Neural progenitor cell (in vitro differentiated cells): ENCODE results near the gene PPID. TPM values are rescaled to one million over a fixed set of nuclear protein-coding genes. Genes with fewer than 3 reads are reported as not detected.
A peak's percentile ranks its signal among the peaks of the same experiment; 100 is the strongest.

Experiments used
- DNase-seq: peaks from one replicate; pipeline ENCODE4 v3.0.0-alpha.2; 2016; ENCODE audit warnings: low spot score
- H2AFZ ChIP-seq: fragments of 200-600 bp; sonication (generic); replicated peaks from 2 replicates; pipeline ENCODE4 v1.6.1; 2016; ENCODE audit warnings: antibody characterized with exemption
- H3F3A ChIP-seq: fragments of 200-600 bp; sonication (generic); 2 replicates; pipeline ENCODE4 v1.6.1; 2016; ENCODE audit warnings: antibody characterized with exemption, low read depth
- H3K27ac ChIP-seq: fragments of 200-600 bp; sonication (generic); 2 replicates; pipeline ENCODE4 v1.5.1; 2016; ENCODE audit warnings: mild to moderate bottlenecking
- H3K27me3 ChIP-seq: fragments of 200-600 bp; sonication (generic); 2 replicates; pipeline ENCODE4 v1.6.1; 2016; ENCODE audit warnings: mild to moderate bottlenecking, moderate library complexity
- H3K36me3 ChIP-seq: fragments of 200-600 bp; sonication (generic); 2 replicates; pipeline ENCODE4 v1.5.1; 2016
- H3K4me1 ChIP-seq: fragments of 200-600 bp; sonication (generic); 2 replicates; pipeline ENCODE4 v1.6.1; 2016; ENCODE audit warnings: mixed run types
- H3K4me2 ChIP-seq: fragments of 200-600 bp; sonication (generic); 2 replicates; pipeline ENCODE4 v1.6.1; 2016
- H3K4me3 ChIP-seq: fragments of 200-600 bp; sonication (generic); 2 replicates; pipeline ENCODE4 v1.5.1; 2016
- H3K79me2 ChIP-seq: fragments of 200-600 bp; sonication (generic); 2 replicates; pipeline ENCODE4 v1.6.1; 2016; ENCODE audit warnings: low read depth
- H3K9ac ChIP-seq: fragments of 200-600 bp; sonication (generic); 2 replicates; pipeline ENCODE4 v1.6.1; 2016
- H3K9me3 ChIP-seq: fragments of 200-600 bp; sonication (generic); 2 replicates; pipeline ENCODE4 v1.5.1; 2016; ENCODE audit warnings: low read depth
- H4K20me1 ChIP-seq: fragments of 200-600 bp; sonication (generic); 2 replicates; pipeline ENCODE4 v1.6.1; 2016; ENCODE audit warnings: low read depth
- H3K27ac Mint-ChIP-seq: 3 replicates; pipeline ENCODE4 v1.8.0; 2021; ENCODE audit warnings: mixed read lengths
- H3K27me3 Mint-ChIP-seq: 2 replicates; pipeline ENCODE4 v1.8.0; 2022; ENCODE audit warnings: low read depth, mild to moderate bottlenecking, inconsistent platforms, moderate library complexity, mixed read lengths; ENCODE audit not compliant: insufficient read depth
- H3K36me3 Mint-ChIP-seq: 3 replicates; pipeline ENCODE4 v1.8.0; 2021; ENCODE audit warnings: mixed read lengths
- H3K4me1 Mint-ChIP-seq: 3 replicates; pipeline ENCODE4 v1.8.0; 2021; ENCODE audit warnings: mixed read lengths
- H3K4me3 Mint-ChIP-seq: 3 replicates; pipeline ENCODE4 v1.8.0; 2021; ENCODE audit warnings: mild to moderate bottlenecking, moderate library complexity, mixed read lengths
- H3K9me3 Mint-ChIP-seq: 3 replicates; pipeline ENCODE4 v1.8.0; 2020; ENCODE audit warnings: mixed read lengths
- CTCF ChIP-seq: fragments of 200-600 bp; sonication (generic); IDR thresholded peaks from 2 replicates; pipeline ENCODE4 v1.5.1; 2017; ENCODE audit warnings: antibody characterized with exemption, mild to moderate bottlenecking
- EZH2 ChIP-seq: fragments of 200-600 bp; sonication (generic); IDR thresholded peaks from 2 replicates; pipeline ENCODE4 v1.6.1; 2017; ENCODE audit warnings: antibody characterized with exemption, mild to moderate bottlenecking, moderate library complexity
- EZH2phosphoT487 ChIP-seq: fragments of 200-600 bp; sonication (generic); IDR thresholded peaks from 2 replicates; pipeline ENCODE4 v1.6.1; 2017; ENCODE audit warnings: antibody characterized with exemption
- total RNA-seq: library from RNA; depleted of rRNA; stranded (reverse); fragments of >200 nt; gene quantifications from 2 replicates; pipeline ENCODE4 v1.2.3, GENCODE V29; 2015; ENCODE audit warnings: low replicate concordance

Gene PPID
- total RNA-seq, 1 donor from 2014 or later = 106 TPM

DNA sequence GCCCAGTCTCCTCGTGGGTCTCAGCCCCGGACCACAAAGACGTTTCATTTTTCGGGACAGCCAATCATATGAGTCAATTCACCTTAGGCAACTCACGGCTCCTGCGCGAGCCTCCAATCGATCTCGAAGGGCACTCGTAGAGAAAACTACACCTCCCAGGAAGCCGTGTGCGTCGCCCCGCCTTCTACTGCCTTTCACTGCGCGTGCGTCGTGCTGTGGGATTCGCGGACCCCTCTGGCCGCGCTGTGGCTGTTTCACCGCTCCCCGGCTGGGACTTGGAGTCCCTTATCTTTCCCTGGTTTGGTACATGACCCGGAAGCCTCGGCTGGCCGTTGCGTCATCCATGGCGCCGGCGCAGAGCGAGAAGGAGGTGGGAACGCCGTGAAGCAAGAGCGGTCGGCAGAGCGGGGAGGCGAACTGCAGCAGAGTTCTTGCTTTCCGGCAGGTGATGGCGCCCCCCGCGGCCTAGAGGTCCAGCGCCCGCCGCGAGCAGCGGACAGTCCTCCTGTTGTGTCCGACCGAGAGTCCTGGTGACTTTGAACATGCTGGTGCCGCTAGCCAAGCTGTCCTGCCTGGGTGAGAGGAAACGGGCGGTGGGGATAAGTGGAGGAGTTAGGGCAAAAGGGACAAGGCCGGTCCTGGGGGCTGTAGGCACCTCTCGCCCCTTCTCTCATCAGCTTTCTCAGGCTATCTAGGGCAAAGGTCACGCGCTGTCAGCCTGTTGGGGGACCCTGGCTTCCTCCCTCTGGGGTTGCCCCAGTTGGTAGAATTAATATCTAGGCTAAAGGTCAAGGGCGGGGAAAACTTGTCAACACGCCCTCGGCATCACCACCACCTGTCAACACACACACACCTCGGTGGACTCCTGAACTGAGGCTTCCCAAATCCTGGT is 51.0 kb downstream of the PPID start, which contains the start of gene ETFDH:
TSS of gene ETFDH (plus strand) at position 382 of the 892 bp plus-strand sequence. CDS start at position 543, 161 bp downstream.
- H3K27me3 ChIP-seq = no peaks in the 10 kb centered on the region
- peak; percentile 99 for DNase-seq
- H3K27ac Mint-ChIP-seq = peak within 1 kb of the TSS; percentile 100
- H4K20me1 ChIP-seq = peaks cover 23% of the 10 kb centered on the region
- no peaks in the 10 kb centered on the region for H3K36me3 ChIP-seq
- H3K4me1 Mint-ChIP-seq = peaks cover 14% of the 10 kb centered on the region
- H3K9me3 Mint-ChIP-seq = no peaks in the 10 kb centered on the region
- H3K4me3 ChIP-seq = peak within 1 kb of the TSS; percentile 84
- H3K4me3 Mint-ChIP-seq = peak within 1 kb of the TSS; percentile 99
- H3K36me3 Mint-ChIP-seq = peaks cover 3% of the 10 kb centered on the region
- peak within 1 kb of the TSS; percentile 78 for H3K9ac ChIP-seq
- peaks cover 7% of the 10 kb centered on the region for H3K4me1 ChIP-seq
- no peaks in the 10 kb centered on the region for H3K9me3 ChIP-seq
- peaks cover 45% of the 10 kb centered on the region for H3K79me2 ChIP-seq
- peak within 1 kb of the TSS; percentile 89 for H2AFZ ChIP-seq
- peak within 1 kb of the TSS; percentile 96 for H3K27ac ChIP-seq
- H3K4me2 ChIP-seq = peak within 1 kb of the TSS; percentile 92
- peak; percentile 65 for TF ChIP-seq CTCF
- no peak for TF ChIP-seq EZH2
- TF ChIP-seq EZH2phosphoT487 = no peak
- H3K27me3 Mint-ChIP-seq = peaks cover 6% of the 10 kb centered on the region
- peaks cover 25% of the 10 kb centered on the region for H3F3A ChIP-seq

DNA sequence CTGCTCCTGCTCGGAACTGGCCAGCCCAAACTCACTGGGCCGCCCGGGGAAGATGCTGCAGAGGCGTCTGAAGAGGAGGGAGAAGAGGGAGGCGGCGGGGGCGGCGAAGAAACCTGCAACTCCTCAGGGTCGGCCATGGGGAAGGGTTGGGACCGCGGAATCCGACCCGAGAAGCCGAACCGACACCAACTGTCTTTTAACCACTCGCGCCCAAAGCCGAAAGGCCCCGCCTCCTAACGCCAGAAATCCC is 51.6 kb downstream of the PPID start, which contains the start of gene C4orf46:
TSS of gene C4orf46 (minus strand) at position 223 of the 250 bp plus-strand sequence. CDS start at position 137, 86 bp downstream.
- H2AFZ ChIP-seq = peak within 1 kb of the TSS; percentile 89
- peak within 1 kb of the TSS; percentile 84 for H3K4me3 ChIP-seq
- Mint-ChIP-seq H3K4me3 (peak within 1 kb of the TSS; percentile 99), H3K27ac (peak within 1 kb of the TSS; percentile 100), H3K4me1 (peaks cover 14% of the 10 kb centered on the region), H3K36me3 (peaks cover 3% of the 10 kb centered on the region), H3K9me3 (no peaks in the 10 kb centered on the region), H3K27me3 (peaks cover 6% of the 10 kb centered on the region)
- peak within 1 kb of the TSS; percentile 96 for H3K27ac ChIP-seq
- H3K79me2 ChIP-seq = peaks cover 50% of the 10 kb centered on the region
- H3K4me1 ChIP-seq = peaks cover 7% of the 10 kb centered on the region
- H4K20me1 ChIP-seq = peaks cover 23% of the 10 kb centered on the region
- DNase-seq = no peak
- H3K9me3 ChIP-seq = no peaks in the 10 kb centered on the region
- H3K4me2 ChIP-seq = peak within 1 kb of the TSS; percentile 92
- H3K36me3 ChIP-seq = no peaks in the 10 kb centered on the region
- peak within 1 kb of the TSS; percentile 78 for H3K9ac ChIP-seq
- H3F3A ChIP-seq = peaks cover 25% of the 10 kb centered on the region
- no peaks in the 10 kb centered on the region for H3K27me3 ChIP-seq
- TF ChIP-seq CTCF (no peak), EZH2 (no peak), EZH2phosphoT487 (no peak)

DNA sequence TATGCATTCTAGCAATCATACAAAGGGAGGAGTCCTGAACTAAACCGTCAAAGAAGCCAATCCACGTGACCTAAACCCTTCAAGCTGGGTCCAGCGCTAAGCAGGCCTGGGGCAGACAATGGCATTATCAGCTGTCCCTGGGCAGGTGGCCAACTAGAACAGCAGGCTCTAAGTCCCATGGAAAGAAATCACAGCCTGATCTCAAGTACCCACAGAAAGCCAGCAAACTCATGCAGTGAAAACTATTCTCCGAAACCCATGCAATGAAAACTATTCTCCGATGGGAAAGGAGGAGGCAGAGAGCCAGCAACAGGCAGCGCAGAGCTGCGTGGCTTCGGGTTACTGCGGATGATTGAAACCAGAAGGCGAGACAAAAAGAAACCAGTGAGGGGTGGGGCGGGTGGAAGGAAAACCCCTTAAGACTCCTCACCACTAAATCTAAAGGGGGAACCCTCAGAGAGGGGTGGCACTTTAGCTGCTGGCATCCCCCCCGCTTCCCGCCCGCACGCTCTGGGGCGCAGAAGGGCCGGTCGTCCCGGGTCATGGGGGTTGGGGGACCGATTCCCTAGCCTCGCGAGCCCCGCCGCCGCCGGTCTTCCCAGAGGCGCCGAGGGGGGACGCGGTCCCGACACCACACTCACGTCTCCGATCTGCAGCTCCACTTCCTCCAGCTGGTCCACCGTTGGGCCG is 52.1 kb downstream of the PPID start:
- Histone ChIP-seq H3K27me3 (no peaks in the 10 kb centered on the region), H3K36me3 (no peaks in the 10 kb centered on the region), H3K79me2 (peaks cover 55% of the 10 kb centered on the region), H3K4me1 (peaks cover 7% of the 10 kb centered on the region), H2AFZ (peak overlapping the region; percentile 88), H3F3A (peaks cover 25% of the 10 kb centered on the region), H3K4me2 (peak overlapping the region; percentile 90), H4K20me1 (peaks cover 23% of the 10 kb centered on the region), H3K4me3 (peak overlapping the region; percentile 84), H3K27ac (peak overlapping the region; percentile 96), H3K9ac (peak overlapping the region; percentile 78), H3K9me3 (no peaks in the 10 kb centered on the region)
- peaks cover 14% of the 10 kb centered on the region for H3K4me1 Mint-ChIP-seq
- peak overlapping the region; percentile 99 for H3K4me3 Mint-ChIP-seq
- H3K27ac Mint-ChIP-seq = peak overlapping the region; percentile 100
- DNase-seq = peak; percentile 92
- TF ChIP-seq CTCF = no peak
- TF ChIP-seq EZH2phosphoT487 = no peak
- no peak for TF ChIP-seq EZH2
- H3K9me3 Mint-ChIP-seq = no peaks in the 10 kb centered on the region
- peaks cover 6% of the 10 kb centered on the region for H3K27me3 Mint-ChIP-seq
- H3K36me3 Mint-ChIP-seq = peaks cover 6% of the 10 kb centered on the region
